ENCODE data around the gene NR1H4. TPM values are rescaled to one million over a fixed set of nuclear protein-coding genes. Genes with fewer than 3 reads are reported as not detected.
A peak's percentile ranks its signal among the peaks of the same experiment; 100 is the strongest.

The NR1H4 gene
- total and polyA plus RNA-seq, 2 experiments from 2014 or later, result not detected

DNA sequence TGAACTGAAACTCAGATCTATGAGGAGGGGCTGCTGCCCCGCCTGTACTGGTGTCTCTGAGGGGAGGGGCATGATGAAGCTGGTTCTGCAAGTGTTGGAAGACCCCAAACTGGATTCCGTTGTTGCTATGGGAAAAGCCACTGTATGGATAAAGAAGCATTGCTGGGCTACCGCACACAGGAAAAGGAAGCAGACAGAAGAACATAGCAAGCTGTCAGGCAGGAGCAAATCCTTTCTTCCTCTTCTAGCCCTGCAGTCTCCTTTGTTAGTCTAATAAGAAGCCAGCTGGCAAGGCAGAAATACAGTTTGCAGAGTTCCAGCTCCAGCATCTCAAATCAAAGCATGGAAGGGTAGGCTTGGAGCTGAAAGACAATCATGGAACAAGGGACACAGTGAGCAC, 26.3 kb upstream of the NR1H4 start:
- H3K27ac Mint-ChIP-seq, result 0 out of 2 replicates have a peak overlapping the region, but pooled peaks have one; percentile 63
- no peak for TF ChIP-seq ZNF114 (CRISPR knock-in tag; IDR thresholded peaks at IDR 0.05)
- TF ChIP-seq ZNF331 (CRISPR knock-in tag; IDR thresholded peaks at IDR 0.05; ENCODE audit: low read depth), result no peak
- no peak for TF ChIP-seq CREB1 (CRISPR knock-in tag; IDR thresholded peaks at IDR 0.05; ENCODE audit: low read depth)
- TF ChIP-seq, protein P1, sequence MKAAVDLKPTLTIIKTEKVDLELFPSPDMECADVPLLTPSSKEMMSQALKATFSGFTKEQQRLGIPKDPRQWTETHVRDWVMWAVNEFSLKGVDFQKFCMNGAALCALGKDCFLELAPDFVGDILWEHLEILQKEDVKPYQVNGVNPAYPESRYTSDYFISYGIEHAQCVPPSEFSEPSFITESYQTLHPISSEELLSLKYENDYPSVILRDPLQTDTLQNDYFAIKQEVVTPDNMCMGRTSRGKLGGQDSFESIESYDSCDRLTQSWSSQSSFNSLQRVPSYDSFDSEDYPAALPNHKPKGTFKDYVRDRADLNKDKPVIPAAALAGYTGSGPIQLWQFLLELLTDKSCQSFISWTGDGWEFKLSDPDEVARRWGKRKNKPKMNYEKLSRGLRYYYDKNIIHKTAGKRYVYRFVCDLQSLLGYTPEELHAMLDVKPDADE (IDR thresholded peaks at IDR 0.05), result no peak
- no peak for TF ChIP-seq EZH2 (IDR thresholded peaks at IDR 0.05; ENCODE audit: low read depth, unreplicated experiment)
- no peaks in the 10 kb centered on the region for H3K79me2 ChIP-seq (replicated peaks; ENCODE audit: insufficient read depth)
- H3K4me2 ChIP-seq, result peak overlapping the region; percentile 59; the same call in 1 of the 2 replicates
- no peaks in the 10 kb centered on the region for H3K27me3 ChIP-seq (ENCODE audit: insufficient read depth)
- H3K4me1 ChIP-seq (ENCODE audit: insufficient read depth), result no peaks in the 10 kb centered on the region; the same call in 1 of the 2 replicates
- H4K20me1 ChIP-seq (replicated peaks; ENCODE audit: insufficient read depth), result no peaks in the 10 kb centered on the region
- H3K27ac ChIP-seq (ENCODE audit: low read depth), result no peak overlapping the region
- ATAC-seq (peak; percentile 61), DNase-seq (ENCODE audit: low spot score) (peak; percentile 34)
- no peaks in the 10 kb centered on the region for H3K36me3 ChIP-seq (ENCODE audit: insufficient read depth)
- H3K4me3 Mint-ChIP-seq, result no peak overlapping the region
- peaks cover 10% of the 10 kb centered on the region for H3K4me1 Mint-ChIP-seq
- no peak overlapping the region for H3K4me3 ChIP-seq
- H3F3A ChIP-seq (replicated peaks; ENCODE audit: low read depth), result no peaks in the 10 kb centered on the region
- H3K9me3 Mint-ChIP-seq, result no peaks in the 10 kb centered on the region
- H3K27me3 Mint-ChIP-seq (ENCODE audit: insufficient read depth, low read depth, poor library complexity), result peaks cover 3% of the 10 kb centered on the region
- H3K9me2 ChIP-seq (ENCODE audit: insufficient read depth), result no peaks in the 10 kb centered on the region
- H2AFZ ChIP-seq, result no peak overlapping the region; the same call in 1 of the 2 replicates
- no peaks in the 10 kb centered on the region for H3K36me3 Mint-ChIP-seq (ENCODE audit: low read depth)

DNA sequence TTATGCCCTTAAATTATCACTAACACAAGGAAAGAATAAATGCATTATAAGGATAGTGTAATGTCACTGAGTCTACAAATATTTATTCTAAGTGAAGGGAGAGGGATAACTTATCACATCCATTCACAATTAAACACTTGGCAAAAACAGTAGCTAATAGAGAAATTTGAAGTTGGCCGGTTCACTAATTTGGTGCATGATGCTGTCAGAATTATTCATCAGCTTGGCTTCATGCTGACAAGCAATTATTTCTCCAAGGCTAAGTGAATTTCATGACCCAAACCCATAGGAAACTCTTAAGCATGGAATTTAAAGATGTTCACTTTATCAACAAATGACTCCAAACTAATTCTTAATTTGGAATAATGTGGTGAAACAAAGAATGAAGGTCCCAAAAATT, 25.0 kb upstream of the NR1H4 start:
- H3K4me2 ChIP-seq, result no peak overlapping the region
- Mint-ChIP-seq H3K27me3 (ENCODE audit: insufficient read depth, low read depth, poor library complexity) (peaks cover 3% of the 10 kb centered on the region), H3K4me3 (no peak overlapping the region), H3K27ac (no peak overlapping the region), H3K4me1 (peaks cover 10% of the 10 kb centered on the region), H3K9me3 (no peaks in the 10 kb centered on the region), H3K36me3 (ENCODE audit: low read depth) (no peaks in the 10 kb centered on the region)
- no peak for DNase-seq (ENCODE audit: low spot score)
- H3F3A ChIP-seq (replicated peaks; ENCODE audit: low read depth), result no peaks in the 10 kb centered on the region
- H3K4me3 ChIP-seq, result no peak overlapping the region
- no peaks in the 10 kb centered on the region for H3K9me2 ChIP-seq (ENCODE audit: insufficient read depth)
- H3K27ac ChIP-seq (ENCODE audit: low read depth), result no peak overlapping the region
- no peak overlapping the region for H2AFZ ChIP-seq
- no peaks in the 10 kb centered on the region; the same call in 1 of the 2 replicates for H3K4me1 ChIP-seq (ENCODE audit: insufficient read depth)
- no peaks in the 10 kb centered on the region for H4K20me1 ChIP-seq (replicated peaks; ENCODE audit: insufficient read depth)
- no peaks in the 10 kb centered on the region for H3K79me2 ChIP-seq (replicated peaks; ENCODE audit: insufficient read depth)
- no peaks in the 10 kb centered on the region for H3K27me3 ChIP-seq (ENCODE audit: insufficient read depth)
- H3K36me3 ChIP-seq (ENCODE audit: insufficient read depth), result no peaks in the 10 kb centered on the region
- no peak for ATAC-seq
- no peak for TF ChIP-seq CREB1 (CRISPR knock-in tag; IDR thresholded peaks at IDR 0.05; ENCODE audit: low read depth)
- TF ChIP-seq, protein P2, sequence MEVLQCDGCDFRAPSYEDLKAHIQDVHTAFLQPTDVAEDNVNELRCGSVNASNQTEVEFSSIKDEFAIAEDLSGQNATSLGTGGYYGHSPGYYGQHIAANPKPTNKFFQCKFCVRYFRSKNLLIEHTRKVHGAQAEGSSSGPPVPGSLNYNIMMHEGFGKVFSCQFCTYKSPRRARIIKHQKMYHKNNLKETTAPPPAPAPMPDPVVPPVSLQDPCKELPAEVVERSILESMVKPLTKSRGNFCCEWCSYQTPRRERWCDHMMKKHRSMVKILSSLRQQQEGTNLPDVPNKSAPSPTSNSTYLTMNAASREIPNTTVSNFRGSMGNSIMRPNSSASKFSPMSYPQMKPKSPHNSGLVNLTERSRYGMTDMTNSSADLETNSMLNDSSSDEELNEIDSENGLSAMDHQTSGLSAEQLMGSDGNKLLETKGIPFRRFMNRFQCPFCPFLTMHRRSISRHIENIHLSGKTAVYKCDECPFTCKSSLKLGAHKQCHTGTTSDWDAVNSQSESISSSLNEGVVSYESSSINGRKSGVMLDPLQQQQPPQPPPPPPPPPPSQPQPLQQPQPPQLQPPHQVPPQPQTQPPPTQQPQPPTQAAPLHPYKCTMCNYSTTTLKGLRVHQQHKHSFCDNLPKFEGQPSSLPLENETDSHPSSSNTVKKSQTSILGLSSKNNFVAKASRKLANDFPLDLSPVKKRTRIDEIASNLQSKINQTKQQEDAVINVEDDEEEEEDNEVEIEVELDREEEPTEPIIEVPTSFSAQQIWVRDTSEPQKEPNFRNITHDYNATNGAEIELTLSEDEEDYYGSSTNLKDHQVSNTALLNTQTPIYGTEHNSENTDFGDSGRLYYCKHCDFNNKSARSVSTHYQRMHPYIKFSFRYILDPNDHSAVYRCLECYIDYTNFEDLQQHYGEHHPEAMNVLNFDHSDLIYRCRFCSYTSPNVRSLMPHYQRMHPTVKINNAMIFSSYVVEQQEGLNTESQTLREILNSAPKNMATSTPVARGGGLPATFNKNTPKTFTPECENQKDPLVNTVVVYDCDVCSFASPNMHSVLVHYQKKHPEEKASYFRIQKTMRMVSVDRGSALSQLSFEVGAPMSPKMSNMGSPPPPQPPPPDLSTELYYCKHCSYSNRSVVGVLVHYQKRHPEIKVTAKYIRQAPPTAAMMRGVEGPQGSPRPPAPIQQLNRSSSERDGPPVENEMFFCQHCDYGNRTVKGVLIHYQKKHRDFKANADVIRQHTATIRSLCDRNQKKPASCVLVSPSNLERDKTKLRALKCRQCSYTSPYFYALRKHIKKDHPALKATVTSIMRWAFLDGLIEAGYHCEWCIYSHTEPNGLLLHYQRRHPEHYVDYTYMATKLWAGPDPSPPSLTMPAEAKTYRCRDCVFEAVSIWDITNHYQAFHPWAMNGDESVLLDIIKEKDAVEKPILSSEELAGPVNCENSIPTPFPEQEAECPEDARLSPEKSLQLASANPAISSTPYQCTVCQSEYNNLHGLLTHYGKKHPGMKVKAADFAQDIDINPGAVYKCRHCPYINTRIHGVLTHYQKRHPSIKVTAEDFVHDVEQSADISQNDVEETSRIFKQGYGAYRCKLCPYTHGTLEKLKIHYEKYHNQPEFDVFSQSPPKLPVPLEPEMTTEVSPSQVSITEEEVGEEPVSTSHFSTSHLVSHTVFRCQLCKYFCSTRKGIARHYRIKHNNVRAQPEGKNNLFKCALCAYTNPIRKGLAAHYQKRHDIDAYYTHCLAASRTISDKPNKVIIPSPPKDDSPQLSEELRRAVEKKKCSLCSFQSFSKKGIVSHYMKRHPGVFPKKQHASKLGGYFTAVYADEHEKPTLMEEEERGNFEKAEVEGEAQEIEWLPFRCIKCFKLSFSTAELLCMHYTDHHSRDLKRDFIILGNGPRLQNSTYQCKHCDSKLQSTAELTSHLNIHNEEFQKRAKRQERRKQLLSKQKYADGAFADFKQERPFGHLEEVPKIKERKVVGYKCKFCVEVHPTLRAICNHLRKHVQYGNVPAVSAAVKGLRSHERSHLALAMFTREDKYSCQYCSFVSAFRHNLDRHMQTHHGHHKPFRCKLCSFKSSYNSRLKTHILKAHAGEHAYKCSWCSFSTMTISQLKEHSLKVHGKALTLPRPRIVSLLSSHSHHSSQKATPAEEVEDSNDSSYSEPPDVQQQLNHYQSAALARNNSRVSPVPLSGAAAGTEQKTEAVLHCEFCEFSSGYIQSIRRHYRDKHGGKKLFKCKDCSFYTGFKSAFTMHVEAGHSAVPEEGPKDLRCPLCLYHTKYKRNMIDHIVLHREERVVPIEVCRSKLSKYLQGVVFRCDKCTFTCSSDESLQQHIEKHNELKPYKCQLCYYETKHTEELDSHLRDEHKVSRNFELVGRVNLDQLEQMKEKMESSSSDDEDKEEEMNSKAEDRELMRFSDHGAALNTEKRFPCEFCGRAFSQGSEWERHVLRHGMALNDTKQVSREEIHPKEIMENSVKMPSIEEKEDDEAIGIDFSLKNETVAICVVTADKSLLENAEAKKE (CRISPR knock-in tag; IDR thresholded peaks at IDR 0.05), result no peak
- TF ChIP-seq, protein P3, sequence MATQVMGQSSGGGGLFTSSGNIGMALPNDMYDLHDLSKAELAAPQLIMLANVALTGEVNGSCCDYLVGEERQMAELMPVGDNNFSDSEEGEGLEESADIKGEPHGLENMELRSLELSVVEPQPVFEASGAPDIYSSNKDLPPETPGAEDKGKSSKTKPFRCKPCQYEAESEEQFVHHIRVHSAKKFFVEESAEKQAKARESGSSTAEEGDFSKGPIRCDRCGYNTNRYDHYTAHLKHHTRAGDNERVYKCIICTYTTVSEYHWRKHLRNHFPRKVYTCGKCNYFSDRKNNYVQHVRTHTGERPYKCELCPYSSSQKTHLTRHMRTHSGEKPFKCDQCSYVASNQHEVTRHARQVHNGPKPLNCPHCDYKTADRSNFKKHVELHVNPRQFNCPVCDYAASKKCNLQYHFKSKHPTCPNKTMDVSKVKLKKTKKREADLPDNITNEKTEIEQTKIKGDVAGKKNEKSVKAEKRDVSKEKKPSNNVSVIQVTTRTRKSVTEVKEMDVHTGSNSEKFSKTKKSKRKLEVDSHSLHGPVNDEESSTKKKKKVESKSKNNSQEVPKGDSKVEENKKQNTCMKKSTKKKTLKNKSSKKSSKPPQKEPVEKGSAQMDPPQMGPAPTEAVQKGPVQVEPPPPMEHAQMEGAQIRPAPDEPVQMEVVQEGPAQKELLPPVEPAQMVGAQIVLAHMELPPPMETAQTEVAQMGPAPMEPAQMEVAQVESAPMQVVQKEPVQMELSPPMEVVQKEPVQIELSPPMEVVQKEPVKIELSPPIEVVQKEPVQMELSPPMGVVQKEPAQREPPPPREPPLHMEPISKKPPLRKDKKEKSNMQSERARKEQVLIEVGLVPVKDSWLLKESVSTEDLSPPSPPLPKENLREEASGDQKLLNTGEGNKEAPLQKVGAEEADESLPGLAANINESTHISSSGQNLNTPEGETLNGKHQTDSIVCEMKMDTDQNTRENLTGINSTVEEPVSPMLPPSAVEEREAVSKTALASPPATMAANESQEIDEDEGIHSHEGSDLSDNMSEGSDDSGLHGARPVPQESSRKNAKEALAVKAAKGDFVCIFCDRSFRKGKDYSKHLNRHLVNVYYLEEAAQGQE (IDR thresholded peaks at IDR 0.05; ENCODE audit: unreplicated experiment), result no peak
- TF ChIP-seq EZH2 (IDR thresholded peaks at IDR 0.05; ENCODE audit: low read depth, unreplicated experiment), result no peak
- no peak for TF ChIP-seq STAT1 (IDR thresholded peaks at IDR 0.05; ENCODE audit: unreplicated experiment)
- no peak for TF ChIP-seq EZH2phosphoT487 (IDR thresholded peaks at IDR 0.05; ENCODE audit: unreplicated experiment)
- TF ChIP-seq NANOG (IDR thresholded peaks at IDR 0.05; ENCODE audit: borderline replicate concordance), result no peak
- no peak for TF ChIP-seq ZNF331 (CRISPR knock-in tag; IDR thresholded peaks at IDR 0.05; ENCODE audit: low read depth)
